Osteocyte (in vitro differentiated cells): ENCODE measurements around the gene NPPA. TPM values are rescaled to one million over a fixed set of nuclear protein-coding genes. Genes with fewer than 3 reads are reported as not detected.

Experiments
- DNase-seq: peaks from one replicate; pipeline ENCODE4 v3.0.0; 2021; ENCODE audit warnings: mixed read lengths; ENCODE audit not compliant: unreplicated experiment; ENCODE audit errors: extremely low spot score
- H3K27ac Mint-ChIP-seq: one replicate; pipeline ENCODE4 v1.8.0; 2021; ENCODE audit warnings: mild to moderate bottlenecking, mixed read lengths; ENCODE audit not compliant: unreplicated experiment
- H3K27me3 Mint-ChIP-seq: one replicate; pipeline ENCODE4 v1.8.0; 2021; ENCODE audit warnings: mixed read lengths; ENCODE audit not compliant: unreplicated experiment
- H3K36me3 Mint-ChIP-seq: one replicate; pipeline ENCODE4 v1.8.0; 2021; ENCODE audit warnings: mixed read lengths; ENCODE audit not compliant: unreplicated experiment
- H3K4me1 Mint-ChIP-seq: one replicate; pipeline ENCODE4 v1.8.0; 2021; ENCODE audit warnings: mixed read lengths; ENCODE audit not compliant: unreplicated experiment
- H3K4me3 Mint-ChIP-seq: one replicate; pipeline ENCODE4 v1.8.0; 2021; ENCODE audit warnings: mild to moderate bottlenecking, moderate library complexity, mixed read lengths; ENCODE audit not compliant: unreplicated experiment
- H3K9me3 Mint-ChIP-seq: one replicate; pipeline ENCODE4 v1.8.0; 2021; ENCODE audit warnings: mixed read lengths; ENCODE audit not compliant: unreplicated experiment
- total RNA-seq: library from RNA; stranded (reverse); gene quantifications from 2 replicates; pipeline ENCODE4 v1.2.1, GENCODE V29; 2021
- TF ChIP-seq, protein P1 (sequence below): fragments of 200-600 bp; sonication (generic); IDR thresholded peaks from 2 replicates; pipeline ENCODE4 v1.5.0; 2021; ENCODE audit warnings: antibody characterized with exemption, mild to moderate bottlenecking, moderate library complexity

NPPA gene
- total RNA-seq, 1 donor from 2014 or later: not detected

DNA sequence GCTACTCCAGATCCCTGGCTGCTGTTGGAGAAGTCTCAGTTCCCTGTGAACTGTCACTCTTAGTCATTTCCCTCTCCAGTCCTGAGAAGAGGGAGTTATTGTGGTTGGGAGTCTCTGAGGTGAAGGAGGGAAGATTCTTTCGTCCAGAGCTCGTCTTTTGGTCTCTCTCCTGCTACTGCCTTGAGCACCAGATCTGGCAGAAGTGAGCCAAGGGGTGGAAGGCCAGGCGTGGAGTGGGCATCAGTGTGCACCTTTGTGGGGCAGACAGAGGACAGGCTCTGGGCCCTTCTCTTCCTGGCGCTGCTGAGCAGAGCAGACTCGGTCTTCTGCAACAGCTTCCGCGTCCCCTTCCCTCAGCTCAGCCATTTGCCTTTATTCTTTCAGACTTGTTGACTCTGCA is 22.5 kb downstream of the NPPA start:
- Mint-ChIP-seq H3K27ac (no peak overlapping the region), H3K9me3 (no peaks in the 10 kb centered on the region), H3K4me3 (no peak overlapping the region), H3K27me3 (no peaks in the 10 kb centered on the region), H3K4me1 (peaks cover 5% of the 10 kb centered on the region), H3K36me3 (peaks cover 48% of the 10 kb centered on the region)
- DNase-seq: no peak
- TF ChIP-seq, protein P1, sequence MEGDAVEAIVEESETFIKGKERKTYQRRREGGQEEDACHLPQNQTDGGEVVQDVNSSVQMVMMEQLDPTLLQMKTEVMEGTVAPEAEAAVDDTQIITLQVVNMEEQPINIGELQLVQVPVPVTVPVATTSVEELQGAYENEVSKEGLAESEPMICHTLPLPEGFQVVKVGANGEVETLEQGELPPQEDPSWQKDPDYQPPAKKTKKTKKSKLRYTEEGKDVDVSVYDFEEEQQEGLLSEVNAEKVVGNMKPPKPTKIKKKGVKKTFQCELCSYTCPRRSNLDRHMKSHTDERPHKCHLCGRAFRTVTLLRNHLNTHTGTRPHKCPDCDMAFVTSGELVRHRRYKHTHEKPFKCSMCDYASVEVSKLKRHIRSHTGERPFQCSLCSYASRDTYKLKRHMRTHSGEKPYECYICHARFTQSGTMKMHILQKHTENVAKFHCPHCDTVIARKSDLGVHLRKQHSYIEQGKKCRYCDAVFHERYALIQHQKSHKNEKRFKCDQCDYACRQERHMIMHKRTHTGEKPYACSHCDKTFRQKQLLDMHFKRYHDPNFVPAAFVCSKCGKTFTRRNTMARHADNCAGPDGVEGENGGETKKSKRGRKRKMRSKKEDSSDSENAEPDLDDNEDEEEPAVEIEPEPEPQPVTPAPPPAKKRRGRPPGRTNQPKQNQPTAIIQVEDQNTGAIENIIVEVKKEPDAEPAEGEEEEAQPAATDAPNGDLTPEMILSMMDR: no peak

DNA sequence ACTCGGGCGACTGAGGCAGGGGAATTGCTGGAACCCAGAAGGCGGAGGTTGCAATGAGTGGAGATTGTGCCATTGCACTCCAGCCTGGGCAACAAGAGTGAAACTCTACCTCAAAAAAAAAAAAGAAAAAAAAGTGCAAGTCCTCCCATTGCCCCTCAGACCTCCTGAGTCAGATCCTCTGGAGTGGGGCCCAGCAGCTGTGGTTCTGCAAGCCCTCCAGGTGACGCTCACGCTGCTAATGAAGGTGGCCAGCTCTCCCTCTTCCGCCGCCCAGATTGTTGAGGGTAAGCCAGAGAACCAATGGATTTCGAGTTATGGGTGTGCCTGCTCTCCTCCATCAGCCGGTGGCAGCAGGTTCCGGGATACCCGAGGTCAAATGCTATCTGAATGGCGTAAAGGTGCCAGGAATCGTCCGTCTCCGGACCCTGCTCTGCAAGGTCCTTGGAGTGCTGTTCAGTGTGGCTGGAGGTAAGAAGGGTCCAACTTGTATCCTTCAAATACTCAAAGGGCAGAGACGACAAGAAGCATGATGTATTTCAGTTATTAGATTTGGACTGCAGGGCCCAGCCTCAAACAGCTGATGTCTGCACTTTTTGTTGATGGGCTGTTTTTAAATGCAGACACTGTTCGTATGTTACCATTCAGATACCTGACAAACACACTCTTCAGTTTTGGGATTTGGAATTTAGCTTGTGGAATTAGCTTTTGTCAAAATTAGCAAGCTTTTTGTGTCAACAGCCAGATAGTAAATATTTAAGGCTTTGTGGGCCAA is 24.0 kb downstream of the NPPA start:
- Mint-ChIP-seq H3K36me3 (peaks cover 51% of the 10 kb centered on the region), H3K27ac (no peak overlapping the region), H3K4me1 (peaks cover 5% of the 10 kb centered on the region), H3K27me3 (no peaks in the 10 kb centered on the region), H3K9me3 (no peaks in the 10 kb centered on the region), H3K4me3 (no peak overlapping the region)
- TF ChIP-seq, protein P1: no peak
- no peak for DNase-seq

DNA sequence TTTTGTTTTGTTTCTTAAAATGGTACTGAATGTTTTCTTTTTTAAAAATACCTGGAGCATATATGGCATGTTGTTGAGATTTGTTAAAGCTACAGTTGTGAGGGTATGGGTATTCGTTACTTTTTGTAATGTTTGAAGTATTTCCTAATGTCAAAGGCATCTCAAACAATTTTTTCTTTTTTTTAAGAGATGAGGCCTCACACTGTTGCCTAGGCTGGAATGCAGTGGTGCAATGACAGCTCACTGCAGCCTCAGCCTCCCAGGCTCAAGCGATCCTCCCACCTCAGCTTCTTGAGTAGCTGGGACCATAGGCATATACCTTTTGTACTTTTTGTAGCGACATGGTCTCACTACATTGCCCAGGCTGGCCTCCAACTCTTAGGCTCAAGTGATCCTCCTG is 25.5 kb downstream of the NPPA start:
- no peak overlapping the region for H3K27ac Mint-ChIP-seq
- no peaks in the 10 kb centered on the region for H3K27me3 Mint-ChIP-seq
- peaks cover 43% of the 10 kb centered on the region for H3K36me3 Mint-ChIP-seq
- H3K4me1 Mint-ChIP-seq: peaks cover 5% of the 10 kb centered on the region
- no peak overlapping the region for H3K4me3 Mint-ChIP-seq
- no peaks in the 10 kb centered on the region for H3K9me3 Mint-ChIP-seq
- no peak for DNase-seq
- TF ChIP-seq, protein P1: no peak

DNA sequence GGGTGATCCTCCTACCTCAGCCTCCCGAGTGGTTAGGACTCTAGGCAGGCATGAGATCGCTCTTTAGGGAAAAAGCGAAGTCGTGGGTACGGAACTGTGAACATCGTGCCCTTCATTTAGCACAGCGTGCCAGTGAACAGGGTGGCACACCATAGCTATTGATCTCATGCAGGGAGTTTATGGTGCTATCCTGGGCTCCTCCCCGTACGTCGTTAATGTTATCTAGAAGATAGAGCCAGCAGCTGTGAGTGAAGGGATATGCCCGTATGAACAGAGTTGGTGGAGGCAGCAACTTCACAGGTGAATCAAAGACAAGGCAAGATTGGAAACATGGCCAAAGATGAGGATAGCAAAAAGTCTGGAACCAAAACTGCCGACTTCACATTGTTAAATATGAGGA is 30.4 kb downstream of the NPPA start:
- Mint-ChIP-seq H3K9me3 (no peaks in the 10 kb centered on the region), H3K4me1 (peaks cover 5% of the 10 kb centered on the region), H3K27ac (no peak overlapping the region), H3K36me3 (peaks cover 46% of the 10 kb centered on the region), H3K27me3 (no peaks in the 10 kb centered on the region), H3K4me3 (no peak overlapping the region)
- no peak for DNase-seq
- TF ChIP-seq, protein P1: no peak

DNA sequence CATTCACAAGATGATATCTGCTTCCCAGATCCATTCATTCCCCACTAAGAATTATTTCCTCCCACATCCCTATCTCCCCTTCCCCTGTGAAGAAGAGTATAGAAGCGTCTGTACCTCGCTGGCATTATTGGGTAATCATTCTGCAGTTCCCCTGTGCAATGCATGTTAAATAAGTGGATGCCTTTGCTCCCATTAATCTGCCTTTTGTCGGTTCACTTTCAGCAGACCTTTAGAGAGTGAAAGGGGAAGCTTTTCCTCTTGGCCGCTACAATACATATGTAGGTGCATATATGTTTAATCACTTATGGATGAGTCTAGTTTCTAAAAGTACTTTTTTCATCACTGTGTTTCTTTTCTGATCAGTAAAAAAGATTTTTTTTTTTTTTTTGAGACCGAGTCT is 34.6 kb downstream of the NPPA start:
- Mint-ChIP-seq H3K4me3 (no peak overlapping the region), H3K27ac (no peak overlapping the region), H3K27me3 (no peaks in the 10 kb centered on the region), H3K4me1 (peaks cover 9% of the 10 kb centered on the region), H3K36me3 (peaks cover 46% of the 10 kb centered on the region), H3K9me3 (no peaks in the 10 kb centered on the region)
- TF ChIP-seq, protein P1: no peak
- no peak for DNase-seq
